Measurements from ENCODE around the gene CXXC5.

DNA sequence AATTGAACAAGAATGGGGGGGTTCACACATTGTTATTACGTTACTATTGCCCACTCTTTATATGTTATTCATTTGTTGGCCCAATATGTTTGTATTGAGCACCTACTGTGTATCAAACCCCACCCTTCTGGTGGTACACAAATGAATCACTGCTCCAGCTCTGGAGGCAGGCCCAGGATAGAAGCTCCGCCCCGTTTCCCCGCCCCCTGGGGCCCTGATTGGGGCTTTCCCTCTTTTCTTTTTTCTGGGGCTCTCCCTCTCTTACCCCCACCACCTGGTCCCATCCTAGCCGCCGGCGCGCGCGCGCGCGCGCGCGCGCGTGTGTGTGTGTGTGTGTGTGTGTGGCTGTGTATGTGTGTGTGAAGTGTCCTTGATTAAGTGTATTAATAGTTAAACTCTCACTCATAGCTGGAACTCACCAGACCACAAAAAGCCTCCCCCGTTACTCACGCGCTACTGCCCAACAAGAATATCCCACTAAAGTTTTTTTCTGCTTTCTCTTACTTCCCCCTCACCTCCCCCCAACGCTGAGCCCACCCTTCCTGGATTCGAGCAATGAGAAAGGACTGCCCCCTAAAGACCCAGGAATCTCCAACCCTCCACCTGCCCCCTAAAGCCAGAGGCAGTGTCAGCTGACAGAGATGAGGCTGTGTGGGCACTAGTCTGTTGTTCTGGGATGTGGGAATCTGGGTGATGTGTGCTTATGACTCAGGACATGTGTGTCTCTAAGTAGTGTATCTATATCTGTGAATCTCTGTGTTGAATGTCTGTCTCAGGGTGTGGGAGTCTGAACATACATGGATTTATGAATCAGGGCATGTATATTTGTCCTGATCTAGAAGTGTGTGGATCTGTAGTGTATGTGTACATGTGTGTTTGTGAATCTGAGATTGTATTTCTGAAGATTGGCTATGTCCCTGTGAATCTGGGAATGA is 4.0 kb downstream of the CXXC5 start:
- TF ChIP-seq, protein P1, sequence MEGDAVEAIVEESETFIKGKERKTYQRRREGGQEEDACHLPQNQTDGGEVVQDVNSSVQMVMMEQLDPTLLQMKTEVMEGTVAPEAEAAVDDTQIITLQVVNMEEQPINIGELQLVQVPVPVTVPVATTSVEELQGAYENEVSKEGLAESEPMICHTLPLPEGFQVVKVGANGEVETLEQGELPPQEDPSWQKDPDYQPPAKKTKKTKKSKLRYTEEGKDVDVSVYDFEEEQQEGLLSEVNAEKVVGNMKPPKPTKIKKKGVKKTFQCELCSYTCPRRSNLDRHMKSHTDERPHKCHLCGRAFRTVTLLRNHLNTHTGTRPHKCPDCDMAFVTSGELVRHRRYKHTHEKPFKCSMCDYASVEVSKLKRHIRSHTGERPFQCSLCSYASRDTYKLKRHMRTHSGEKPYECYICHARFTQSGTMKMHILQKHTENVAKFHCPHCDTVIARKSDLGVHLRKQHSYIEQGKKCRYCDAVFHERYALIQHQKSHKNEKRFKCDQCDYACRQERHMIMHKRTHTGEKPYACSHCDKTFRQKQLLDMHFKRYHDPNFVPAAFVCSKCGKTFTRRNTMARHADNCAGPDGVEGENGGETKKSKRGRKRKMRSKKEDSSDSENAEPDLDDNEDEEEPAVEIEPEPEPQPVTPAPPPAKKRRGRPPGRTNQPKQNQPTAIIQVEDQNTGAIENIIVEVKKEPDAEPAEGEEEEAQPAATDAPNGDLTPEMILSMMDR (IDR thresholded peaks at IDR 0.05; ENCODE audit: borderline replicate concordance, extremely low read depth, low read length, poor library complexity, severe bottlenecking) = no peak
- no peak for TF ChIP-seq EZH2 (IDR thresholded peaks at IDR 0.05; ENCODE audit: borderline replicate concordance, low read depth, low read length, severe bottlenecking)

All from DND-41 (cell line).